Vagina (tissue), 2 donors: ENCODE results near the gene PPP3CA. TPM values are rescaled to one million over a fixed set of nuclear protein-coding genes. Genes with fewer than 3 reads are reported as not detected.
"Not testable (repeated sequence)": the region's sequence is repeated elsewhere in the genome, so short reads cannot be mapped to it uniquely, and the experiment has no call there.

Experiments used
- DNase-seq, 2 donors: peaks; one replicate each; pipeline ENCODE4 v3.0.0-alpha.2; 2017; ENCODE audit errors: extremely low spot score in 2 of 2
- H3K27ac ChIP-seq: fragments of 200-600 bp; sonication (generic); one replicate; pipeline ENCODE4 v1.5.1; 2019
- H3K27me3 ChIP-seq: fragments of 200-600 bp; sonication (generic); one replicate; pipeline ENCODE4 v1.5.1; 2019
- H3K36me3 ChIP-seq, 2 donors: fragments of 200-600 bp; sonication (generic); one replicate each; pipeline ENCODE4 v1.5.1; 2017 to 2019
- H3K4me1 ChIP-seq: fragments of 200-600 bp; sonication (generic); one replicate; pipeline ENCODE4 v1.5.1; 2019
- H3K4me3 ChIP-seq, 2 donors: fragments of 200-600 bp; sonication (generic); 1 replicate in 1 of 2; 2 replicates in 1 of 2; pipeline ENCODE4 v1.5.1; 2016 to 2019
- H3K9me3 ChIP-seq: fragments of 200-600 bp; sonication (generic); one replicate; pipeline ENCODE4 v1.5.1; 2019
- CTCF ChIP-seq, 3 experiments: fragments of 450-650 bp in 2 of 3; fragments of 200-600 bp in 1 of 3; sonication (generic) in 1 of 3; IDR thresholded peaks; one replicate each; pipeline ENCODE4 v1.5.1; 2017 to 2019; ENCODE audit warnings: antibody characterized with exemption in 3 of 3, mild to moderate bottlenecking in 2 of 3, moderate library complexity in 2 of 3
- POLR2A ChIP-seq, 2 donors: fragments of 450-650 bp; IDR thresholded peaks; one replicate each; pipeline ENCODE4 v1.6.1; 2017; ENCODE audit warnings: antibody characterized with exemption in 2 of 2, mild to moderate bottlenecking in 2 of 2, moderate library complexity in 2 of 2
- POLR2AphosphoS5 ChIP-seq, 2 donors: sonication (generic); formaldehyde crosslinking; IDR thresholded peaks; one replicate each; pipeline ENCODE4 v1.9.0; 2017; ENCODE audit warnings: antibody characterized with exemption in 2 of 2, mild to moderate bottlenecking in 2 of 2, low read depth in 1 of 2; ENCODE audit not compliant: insufficient read depth in 1 of 2
- intact Hi-C: fragments of 100-400 bp; cut with DNase I; formaldehyde crosslinking; loops from one replicate; pipeline ENCODE4 v1.15.1; 2023
- total RNA-seq: library from RNA; depleted of rRNA; stranded (reverse); fragments of >200 nt; gene quantifications from one replicate; pipeline ENCODE4 v1.2.3, GENCODE V29; 2016

Gene PPP3CA
- total RNA-seq, 1 donor from 2014 or later = 45.9 TPM

- intact Hi-C loops = no loop called here
- DNase-seq = no peak
- H3K9me3 ChIP-seq = no peaks in the 10 kb centered on the region
- H3K4me3 ChIP-seq = no peak overlapping the region
- TF ChIP-seq CTCF (IDR thresholded peaks at IDR 0.05) (no peak), POLR2A (IDR thresholded peaks at IDR 0.05) (no peak), POLR2AphosphoS5 (IDR thresholded peaks at IDR 0.05; ENCODE audit: insufficient read depth in 1 of 2, low read depth in 1 of 2) (no peak)
- H3K4me1 ChIP-seq = no peaks in the 10 kb centered on the region
- H3K36me3 ChIP-seq = no peaks in the 10 kb centered on the region
- no peak overlapping the region for H3K27ac ChIP-seq
- no peaks in the 10 kb centered on the region for H3K27me3 ChIP-seq
Measured at GRCh38 chr4:101008503-101008902, 338.8 kb downstream of the PPP3CA start.

- Histone ChIP-seq H3K9me3 (no peaks in the 10 kb centered on the region), H3K4me1 (no peaks in the 10 kb centered on the region), H3K4me3 (no peak overlapping the region), H3K27ac (no peak overlapping the region), H3K27me3 (no peaks in the 10 kb centered on the region), H3K36me3 (no peaks in the 10 kb centered on the region)
- TF ChIP-seq POLR2AphosphoS5 (IDR thresholded peaks at IDR 0.05; ENCODE audit: insufficient read depth in 1 of 2, low read depth in 1 of 2) = no peak
- no peak for TF ChIP-seq CTCF (IDR thresholded peaks at IDR 0.05)
- no peak for TF ChIP-seq POLR2A (IDR thresholded peaks at IDR 0.05)
- DNase-seq = no peak
- intact Hi-C loops = no loop called here
Measured at GRCh38 chr4:101005659-101006058, 341.7 kb downstream of the PPP3CA start.

GRCh38 chr4:101000496-101000895, 346.8 kb downstream of the PPP3CA start:
- DNase-seq = no peak
- no peaks in the 10 kb centered on the region for H3K36me3 ChIP-seq
- H3K27me3 ChIP-seq = no peaks in the 10 kb centered on the region
- intact Hi-C loops = no loop called here
- H3K4me1 ChIP-seq = no peaks in the 10 kb centered on the region
- H3K9me3 ChIP-seq = no peaks in the 10 kb centered on the region
- no peak overlapping the region for H3K27ac ChIP-seq
- TF ChIP-seq POLR2AphosphoS5 (IDR thresholded peaks at IDR 0.05; ENCODE audit: insufficient read depth in 1 of 2, low read depth in 1 of 2) = no peak
- no peak for TF ChIP-seq POLR2A (IDR thresholded peaks at IDR 0.05)
- no peak for TF ChIP-seq CTCF (IDR thresholded peaks at IDR 0.05)
- H3K4me3 ChIP-seq = no peak overlapping the region

GRCh38 chr4:100995671-100996070, 351.7 kb downstream of the PPP3CA start:
- H3K4me1 ChIP-seq = no peaks in the 10 kb centered on the region
- H3K4me3 ChIP-seq = no peak overlapping the region
- no peak for DNase-seq
- H3K27me3 ChIP-seq = no peaks in the 10 kb centered on the region
- intact Hi-C loops = no loop called here
- H3K27ac ChIP-seq = no peak overlapping the region
- no peaks in the 10 kb centered on the region for H3K36me3 ChIP-seq
- no peak for TF ChIP-seq POLR2AphosphoS5 (IDR thresholded peaks at IDR 0.05; ENCODE audit: insufficient read depth in 1 of 2, low read depth in 1 of 2)
- H3K9me3 ChIP-seq = no peaks in the 10 kb centered on the region

- H3K4me1 ChIP-seq, H3K4me3 ChIP-seq, H3K36me3 ChIP-seq, H3K9me3 ChIP-seq, DNase-seq, H3K27me3 ChIP-seq, H3K27ac ChIP-seq, intact Hi-C loops: not testable (repeated sequence)
Measured at GRCh38 chr4:100995002-100995401, 352.3 kb downstream of the PPP3CA start.

- H3K9me3 ChIP-seq, intact Hi-C loops, H3K4me1 ChIP-seq: not testable (repeated sequence)
Measured at GRCh38 chr4:100991332-100992069, 355.8 kb downstream of the PPP3CA start.

More at GRCh38 chr4:100991332-100992069, 355.8 kb downstream of the PPP3CA start:
- not testable (repeated sequence) for H3K4me3 ChIP-seq, H3K36me3 ChIP-seq, DNase-seq, H3K27ac ChIP-seq, H3K27me3 ChIP-seq
